Lower lobe of right lung (tissue), 2 donors: Measurements from ENCODE around the gene TADA2A. TPM values are rescaled to one million over a fixed set of nuclear protein-coding genes. Genes with fewer than 3 reads are reported as not detected.
A peak's percentile ranks its signal among the peaks of the same experiment; 100 is the strongest.

ENCODE experiments used
- ATAC-seq, 2 donors: fragments of 200-7000 bp; cut with Tn5 transposase; one replicate each; pipeline ENCODE4 v1.9.1; 2020 to 2022; ENCODE audit warnings: mild to moderate bottlenecking in 2 of 2, moderate library complexity in 2 of 2
- DNase-seq: peaks from one replicate; pipeline ENCODE4 v3.0.0-alpha.2; 2020
- H3K27ac ChIP-seq: fragments of 200-600 bp; one replicate; pipeline ENCODE4 v1.8.0; 2022
- H3K27me3 ChIP-seq: fragments of 200-600 bp; one replicate; pipeline ENCODE4 v1.8.0; 2022; ENCODE audit warnings: low read depth
- H3K36me3 ChIP-seq: fragments of 200-600 bp; one replicate; pipeline ENCODE4 v1.8.0; 2022; ENCODE audit warnings: mild to moderate bottlenecking
- H3K4me1 ChIP-seq: fragments of 200-600 bp; one replicate; pipeline ENCODE4 v1.8.0; 2022
- H3K4me3 ChIP-seq: fragments of 200-600 bp; one replicate; pipeline ENCODE4 v1.8.0; 2022; ENCODE audit warnings: mild to moderate bottlenecking
- H3K9me3 ChIP-seq: fragments of 200-600 bp; one replicate; pipeline ENCODE4 v1.8.0; 2022
- intact Hi-C: fragments of 100-400 bp; cut with DNase I; formaldehyde crosslinking; loops from one replicate; pipeline ENCODE4 v1.11.0; 2022
- total RNA-seq: library from RNA; stranded (reverse); fragmentation: NEBNext Ultra II Directional; extraction: Animal tissue kit (Norgen Biotek cat#: 25700); gene quantifications from one replicate; pipeline ENCODE4 v1.2.1, GENCODE V29; 2021
- TF ChIP-seq, protein P1 (sequence below): fragments of 200-600 bp; IDR thresholded peaks from one replicate; pipeline ENCODE4 v1.8.0; 2022; ENCODE audit warnings: antibody characterized with exemption, mild to moderate bottlenecking
- donor health status: DM: no; HTN: yes; CAD: no; lungs with severe emphysema.

The TADA2A gene
- total RNA-seq, 1 donor from 2014 or later = 20.5 TPM

DNA sequence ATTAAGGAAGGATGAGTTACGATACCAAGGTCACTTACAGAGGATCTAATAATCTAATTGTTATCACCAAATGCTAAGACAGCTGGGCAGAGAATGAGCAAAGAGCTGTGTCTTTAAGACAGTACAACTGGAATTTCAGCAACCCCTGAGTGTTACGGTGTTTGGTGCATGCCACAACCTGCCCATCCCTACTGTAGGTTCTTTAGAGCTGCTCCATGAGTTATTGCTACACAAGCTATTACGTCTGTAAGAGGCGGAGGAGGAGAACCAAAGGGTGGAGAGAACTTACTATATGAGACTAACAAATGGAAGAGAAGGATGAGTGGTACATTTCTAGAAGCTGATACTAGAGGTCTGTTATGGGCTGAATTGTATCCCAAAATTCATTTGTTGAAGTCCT, 45.1 kb upstream of the TADA2A start:
- H3K4me3 ChIP-seq = no peak overlapping the region
- H3K36me3 ChIP-seq = no peaks in the 10 kb centered on the region
- DNase-seq (no peak), ATAC-seq (no peak)
- TF ChIP-seq, protein P1, sequence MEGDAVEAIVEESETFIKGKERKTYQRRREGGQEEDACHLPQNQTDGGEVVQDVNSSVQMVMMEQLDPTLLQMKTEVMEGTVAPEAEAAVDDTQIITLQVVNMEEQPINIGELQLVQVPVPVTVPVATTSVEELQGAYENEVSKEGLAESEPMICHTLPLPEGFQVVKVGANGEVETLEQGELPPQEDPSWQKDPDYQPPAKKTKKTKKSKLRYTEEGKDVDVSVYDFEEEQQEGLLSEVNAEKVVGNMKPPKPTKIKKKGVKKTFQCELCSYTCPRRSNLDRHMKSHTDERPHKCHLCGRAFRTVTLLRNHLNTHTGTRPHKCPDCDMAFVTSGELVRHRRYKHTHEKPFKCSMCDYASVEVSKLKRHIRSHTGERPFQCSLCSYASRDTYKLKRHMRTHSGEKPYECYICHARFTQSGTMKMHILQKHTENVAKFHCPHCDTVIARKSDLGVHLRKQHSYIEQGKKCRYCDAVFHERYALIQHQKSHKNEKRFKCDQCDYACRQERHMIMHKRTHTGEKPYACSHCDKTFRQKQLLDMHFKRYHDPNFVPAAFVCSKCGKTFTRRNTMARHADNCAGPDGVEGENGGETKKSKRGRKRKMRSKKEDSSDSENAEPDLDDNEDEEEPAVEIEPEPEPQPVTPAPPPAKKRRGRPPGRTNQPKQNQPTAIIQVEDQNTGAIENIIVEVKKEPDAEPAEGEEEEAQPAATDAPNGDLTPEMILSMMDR = no peak
- H3K4me1 ChIP-seq = peaks cover 26% of the 10 kb centered on the region
- H3K9me3 ChIP-seq = no peaks in the 10 kb centered on the region
- no peak overlapping the region for H3K27ac ChIP-seq
- intact Hi-C loops = no loop called here
- no peaks in the 10 kb centered on the region for H3K27me3 ChIP-seq

DNA sequence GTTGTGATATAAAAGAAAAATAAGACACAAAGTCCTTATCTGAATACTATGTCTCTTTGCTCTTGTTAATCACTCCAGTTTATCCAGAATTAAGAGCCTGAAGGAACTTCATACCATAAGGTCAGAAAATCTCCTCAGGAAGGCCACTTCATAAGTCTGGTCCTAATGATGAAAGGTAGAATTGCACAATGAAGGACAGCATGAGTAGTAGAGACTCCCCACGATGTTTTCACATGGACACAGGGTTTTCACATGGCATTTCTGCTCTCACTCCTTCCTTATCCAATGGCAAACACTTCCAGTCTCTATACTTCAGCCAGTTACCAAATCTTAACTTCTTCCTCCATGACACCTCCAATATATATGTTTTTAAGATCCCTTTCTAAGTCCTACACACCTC, 41.1 kb upstream of the TADA2A start:
- no peak for DNase-seq
- no peak for ATAC-seq
- Histone ChIP-seq H3K4me3 (no peak overlapping the region), H3K4me1 (peaks cover under 1% of the 10 kb centered on the region), H3K36me3 (no peaks in the 10 kb centered on the region), H3K9me3 (no peaks in the 10 kb centered on the region), H3K27me3 (no peaks in the 10 kb centered on the region), H3K27ac (no peak overlapping the region)
- intact Hi-C loops = no loop called here
- TF ChIP-seq, protein P1 = no peak

DNA sequence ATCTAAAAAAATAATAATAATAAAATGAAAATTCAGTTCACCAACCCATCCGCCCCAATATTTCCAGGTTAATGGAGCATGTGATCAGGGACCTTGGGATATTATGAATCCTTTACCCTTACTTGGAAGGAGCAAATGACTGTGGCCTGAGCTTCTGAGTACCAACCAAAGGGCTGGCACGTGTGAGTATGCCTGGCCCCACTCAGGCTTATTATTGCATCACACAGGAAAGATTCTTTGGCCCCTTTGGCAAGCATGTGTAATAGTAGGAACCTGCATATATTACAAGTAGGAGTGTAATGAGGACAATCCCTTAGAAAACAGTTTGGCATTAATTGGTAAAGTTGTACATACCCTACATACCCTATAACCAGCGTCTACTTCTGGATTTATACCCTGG, 38.1 kb upstream of the TADA2A start:
- TF ChIP-seq, protein P1 = no peak
- intact Hi-C loops = no loop called here
- H3K9me3 ChIP-seq = no peaks in the 10 kb centered on the region
- H3K27me3 ChIP-seq = no peaks in the 10 kb centered on the region
- DNase-seq (no peak), ATAC-seq (peak; percentile 71 to 73)
- H3K27ac ChIP-seq = no peak overlapping the region
- no peak overlapping the region for H3K4me3 ChIP-seq
- no peaks in the 10 kb centered on the region for H3K36me3 ChIP-seq
- H3K4me1 ChIP-seq = no peaks in the 10 kb centered on the region

DNA sequence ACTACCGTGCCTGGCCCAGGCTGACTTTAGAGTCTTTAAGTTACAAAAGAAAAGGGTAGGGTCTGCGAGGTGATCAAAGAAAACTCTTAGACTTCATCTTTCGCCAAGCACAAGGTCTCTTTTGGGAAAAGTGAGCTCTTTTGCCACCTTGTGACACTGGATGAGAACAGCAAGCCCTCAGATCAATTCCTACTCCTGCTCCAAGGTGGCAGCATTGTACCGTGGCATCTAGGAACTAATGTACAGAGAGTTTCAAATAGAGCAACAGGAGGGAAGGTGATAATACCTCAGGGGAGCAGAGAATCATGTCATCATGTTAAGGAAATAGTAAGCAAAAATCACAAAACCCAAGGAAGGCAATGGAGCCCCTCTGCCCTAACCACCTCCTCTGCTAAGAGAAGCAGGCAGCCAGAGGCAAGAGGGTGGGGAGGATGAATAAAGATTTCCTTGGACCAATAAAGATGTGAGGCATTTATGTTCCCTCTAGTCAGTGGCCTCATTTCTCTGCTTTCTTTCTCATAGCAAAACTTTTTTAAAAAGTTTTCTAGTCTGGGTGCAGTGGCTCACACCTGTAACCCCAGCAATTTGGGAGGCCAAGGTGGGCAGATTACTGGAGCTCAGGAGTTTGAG, 33.0 kb upstream of the TADA2A start:
- intact Hi-C loops = no loop called here
- ATAC-seq (peak; percentile 93), DNase-seq (no peak)
- Histone ChIP-seq H3K36me3 (no peaks in the 10 kb centered on the region), H3K27me3 (no peaks in the 10 kb centered on the region), H3K4me3 (no peak overlapping the region), H3K4me1 (no peaks in the 10 kb centered on the region), H3K27ac (no peak overlapping the region), H3K9me3 (no peaks in the 10 kb centered on the region)
- TF ChIP-seq, protein P1 = peak; percentile 91

DNA sequence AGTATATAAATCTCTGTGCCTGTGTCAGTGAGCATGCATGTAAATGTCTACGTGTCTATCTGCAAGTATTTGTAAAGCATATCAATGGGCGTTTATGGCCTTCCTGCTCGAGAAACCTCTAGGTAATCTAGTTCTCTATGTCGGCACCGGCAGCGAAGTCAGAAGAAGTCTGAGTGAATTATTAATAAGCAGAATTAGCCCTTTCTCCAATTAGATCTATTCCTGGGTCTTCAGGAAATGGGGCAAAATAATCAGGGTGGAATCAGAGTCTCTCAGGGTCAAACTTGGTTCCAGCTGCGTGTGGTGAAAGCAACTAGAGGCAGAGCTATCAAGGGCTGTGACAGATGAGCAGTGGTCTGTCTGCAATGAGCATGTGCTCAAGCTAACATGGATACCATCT, 31.0 kb upstream of the TADA2A start, which contains the start of gene C17orf78:
Gene C17orf78, plus strand, starts transcription at position 280 of the 400 bp plus-strand sequence. Its CDS starts 108 bp downstream, at position 388.
- Histone ChIP-seq H3K27me3 (no peaks in the 10 kb centered on the region), H3K4me1 (no peaks in the 10 kb centered on the region), H3K36me3 (no peaks in the 10 kb centered on the region), H3K9me3 (no peaks in the 10 kb centered on the region), H3K27ac (no peak within 1 kb of the TSS), H3K4me3 (no peak within 1 kb of the TSS)
- intact Hi-C loops = no loop called here
- DNase-seq (no peak), ATAC-seq (no peak)
- TF ChIP-seq, protein P1 = no peak
